GM12801 (cell line): ENCODE measurements around the gene MCC.

Source experiments
- TF ChIP-seq, protein P1 (sequence below): IDR thresholded peaks from one replicate; pipeline ENCODE4 v1.5.1; 2011; ENCODE audit warnings: control low read depth; ENCODE audit not compliant: insufficient read length; ENCODE audit errors: extremely low read depth

Gene MCC

DNA sequence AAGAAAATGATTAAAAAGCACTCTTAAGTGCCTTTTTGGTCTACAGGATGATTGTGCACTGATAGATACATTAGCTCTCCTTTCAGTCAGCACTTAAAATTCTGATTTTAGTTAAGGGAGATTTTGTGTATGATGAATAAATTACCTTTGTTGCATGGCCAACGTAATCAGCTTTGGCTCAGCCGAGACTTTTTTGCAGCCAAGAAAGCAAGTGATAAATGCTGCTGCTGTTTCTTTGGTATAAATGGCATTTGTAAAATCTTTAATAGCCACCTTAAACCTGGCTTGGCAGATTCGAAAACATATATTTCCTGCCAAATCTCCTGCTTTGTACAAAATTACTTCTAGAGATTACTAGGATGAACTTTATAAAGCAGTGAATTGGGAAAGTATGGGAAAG lies 364.0 kb downstream of the MCC start:
- TF ChIP-seq, protein P1, sequence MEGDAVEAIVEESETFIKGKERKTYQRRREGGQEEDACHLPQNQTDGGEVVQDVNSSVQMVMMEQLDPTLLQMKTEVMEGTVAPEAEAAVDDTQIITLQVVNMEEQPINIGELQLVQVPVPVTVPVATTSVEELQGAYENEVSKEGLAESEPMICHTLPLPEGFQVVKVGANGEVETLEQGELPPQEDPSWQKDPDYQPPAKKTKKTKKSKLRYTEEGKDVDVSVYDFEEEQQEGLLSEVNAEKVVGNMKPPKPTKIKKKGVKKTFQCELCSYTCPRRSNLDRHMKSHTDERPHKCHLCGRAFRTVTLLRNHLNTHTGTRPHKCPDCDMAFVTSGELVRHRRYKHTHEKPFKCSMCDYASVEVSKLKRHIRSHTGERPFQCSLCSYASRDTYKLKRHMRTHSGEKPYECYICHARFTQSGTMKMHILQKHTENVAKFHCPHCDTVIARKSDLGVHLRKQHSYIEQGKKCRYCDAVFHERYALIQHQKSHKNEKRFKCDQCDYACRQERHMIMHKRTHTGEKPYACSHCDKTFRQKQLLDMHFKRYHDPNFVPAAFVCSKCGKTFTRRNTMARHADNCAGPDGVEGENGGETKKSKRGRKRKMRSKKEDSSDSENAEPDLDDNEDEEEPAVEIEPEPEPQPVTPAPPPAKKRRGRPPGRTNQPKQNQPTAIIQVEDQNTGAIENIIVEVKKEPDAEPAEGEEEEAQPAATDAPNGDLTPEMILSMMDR = no peak

DNA sequence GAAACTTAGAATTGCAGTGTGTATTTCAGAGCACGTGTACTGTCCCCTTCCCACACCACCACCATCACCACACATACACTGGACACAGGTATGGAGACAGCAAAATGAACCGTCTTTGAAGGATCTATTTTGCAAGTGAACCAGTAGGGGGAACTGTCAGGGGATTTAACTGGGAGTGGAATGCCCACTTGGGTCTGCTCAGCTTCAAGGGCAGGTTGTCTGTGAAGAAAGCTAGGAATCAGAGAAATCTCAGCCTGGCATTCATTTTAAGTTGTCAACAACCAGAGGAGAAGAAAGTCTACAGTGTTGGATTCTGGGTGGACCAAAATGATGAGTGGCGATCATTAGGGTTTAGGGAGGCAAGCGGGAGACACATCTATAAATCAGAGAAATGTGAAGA lies 364.6 kb downstream of the MCC start:
- TF ChIP-seq, protein P1 = no peak

DNA sequence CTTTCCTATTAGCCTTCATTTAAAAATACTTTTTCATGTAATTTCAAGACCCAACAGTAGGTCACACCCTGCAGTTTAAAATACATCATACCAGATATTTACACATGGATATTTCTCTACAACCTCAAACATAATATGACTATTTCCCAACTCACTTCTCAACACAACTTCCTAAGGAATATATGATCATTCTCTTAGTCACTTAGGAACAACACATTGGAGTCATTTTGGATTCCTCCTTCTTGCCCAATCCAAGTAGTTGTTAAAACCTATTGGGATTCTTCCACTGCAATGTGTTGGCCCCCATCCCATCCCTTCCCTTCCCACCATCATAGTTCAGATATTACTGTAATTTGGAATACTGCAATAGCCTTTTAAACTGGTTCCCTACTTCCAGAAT lies 366.2 kb downstream of the MCC start:
- TF ChIP-seq, protein P1 = no peak

DNA sequence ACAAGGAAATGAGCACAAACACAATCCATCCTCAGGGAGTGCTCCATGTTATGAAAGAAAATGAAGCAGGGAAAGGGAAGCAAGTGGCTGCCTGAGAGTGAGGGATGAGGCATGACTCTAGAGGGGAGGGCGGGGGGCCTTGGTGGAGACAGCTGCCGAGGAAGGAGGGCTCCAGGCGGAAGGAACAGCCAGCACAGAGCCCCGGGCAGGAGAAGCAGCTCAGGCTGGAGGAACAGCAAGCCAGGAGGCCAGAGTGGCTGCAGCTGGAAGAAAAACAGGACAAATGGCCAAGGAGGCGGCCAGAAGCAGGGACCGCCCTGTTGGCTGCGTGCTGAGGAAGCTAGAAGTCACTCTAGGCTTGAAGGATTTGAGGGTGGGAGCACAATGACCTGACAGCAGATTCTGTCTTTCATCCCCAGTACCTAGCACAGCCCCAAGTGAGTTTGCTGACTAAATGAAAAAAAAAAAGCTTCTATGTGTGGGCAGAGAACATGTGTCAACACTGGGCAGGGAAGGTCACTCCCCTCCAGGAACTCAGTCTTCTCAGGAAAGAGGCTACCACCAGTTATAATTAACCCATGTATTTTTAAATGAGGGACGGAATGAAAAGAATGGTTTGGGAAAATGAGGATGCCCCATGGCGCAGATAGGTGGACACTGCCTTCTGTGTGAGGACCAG lies 368.9 kb downstream of the MCC start:
- TF ChIP-seq, protein P1 = no peak

DNA sequence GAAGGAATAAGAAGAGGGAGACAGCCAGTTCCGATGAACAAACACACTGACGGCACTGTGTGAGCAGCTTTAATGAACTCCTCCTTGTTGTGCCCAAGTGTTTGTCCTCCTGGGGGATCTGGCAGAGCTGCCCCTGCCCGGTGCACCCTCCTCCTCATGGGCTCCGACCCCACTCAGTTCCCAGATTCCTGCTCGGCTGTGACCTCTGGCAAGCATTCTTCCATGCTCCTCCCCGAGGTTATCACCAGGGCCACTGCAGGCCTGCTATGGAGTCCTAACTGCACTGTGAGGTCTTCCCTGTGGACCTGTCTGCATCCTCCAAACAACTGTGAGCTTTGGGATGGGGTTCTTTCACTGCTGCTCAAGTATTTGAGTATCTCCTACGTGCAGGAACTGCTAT lies 369.5 kb downstream of the MCC start:
- TF ChIP-seq, protein P1 = no peak

DNA sequence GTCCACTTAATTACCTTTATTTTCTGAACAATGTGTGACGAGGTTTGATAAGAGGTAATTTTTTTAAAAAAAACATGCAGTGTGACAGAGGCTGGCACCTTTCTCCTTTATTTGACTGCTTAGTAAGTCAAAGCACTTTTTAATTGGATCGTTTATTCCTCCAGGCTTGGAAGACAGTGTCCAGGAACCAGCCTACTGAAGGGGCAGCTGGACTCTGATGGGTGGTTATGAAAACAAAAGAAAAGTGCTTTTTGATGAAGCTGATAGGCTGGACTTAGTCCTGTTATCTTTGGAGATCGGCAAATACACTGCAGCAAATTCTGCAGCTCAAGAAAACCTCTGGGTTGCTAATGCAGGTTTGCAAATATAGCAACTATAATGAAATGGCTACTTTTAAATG lies 370.0 kb downstream of the MCC start:
- TF ChIP-seq, protein P1 = no peak

DNA sequence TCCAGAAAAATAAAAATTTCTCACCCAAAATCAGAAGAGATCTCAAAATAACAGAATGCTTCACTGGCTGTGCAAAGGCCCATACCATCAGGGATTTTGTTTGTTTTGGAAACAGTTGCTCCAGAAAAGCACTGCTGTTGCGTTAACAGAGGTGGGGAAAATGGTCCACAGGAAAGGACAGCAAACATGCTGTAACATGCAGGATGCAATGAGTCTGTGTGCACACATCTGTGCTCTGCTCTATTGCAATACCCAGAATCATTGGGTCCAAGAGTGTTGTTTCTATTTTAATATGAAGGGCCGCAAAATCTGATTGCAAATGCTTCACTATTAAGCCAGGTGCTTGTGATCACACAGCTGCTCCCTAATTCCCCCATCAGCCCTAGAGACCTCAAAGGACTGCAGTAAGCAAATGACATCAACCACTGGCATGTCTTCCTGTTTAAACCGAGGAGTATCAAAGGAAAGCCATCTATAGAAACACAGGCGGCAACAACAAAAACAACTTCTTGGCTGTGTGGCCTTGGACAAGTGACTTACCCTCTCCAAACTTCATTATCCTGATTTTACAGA lies 370.6 kb downstream of the MCC start:
- TF ChIP-seq, protein P1 = no peak
